ENCODE results near the gene CALML6. TPM values are rescaled to one million over a fixed set of nuclear protein-coding genes. Genes with fewer than 3 reads are reported as not detected.

The CALML6 gene
- total RNA-seq, 1 donor from 2014 or later = not detected

GRCh38 chr1:1954831-1955441 lies 39.9 kb downstream of the CALML6 start:
- intact Hi-C loops (cut with DNase I) = no loop called here
- DNase-seq (no peak), ATAC-seq (ENCODE audit: poor library complexity) (no peak)

GRCh38 chr1:1955621-1956094 lies 40.6 kb downstream of the CALML6 start:
- no peak for DNase-seq
- no peak for ATAC-seq (ENCODE audit: poor library complexity)
- intact Hi-C loops (cut with DNase I) = no loop called here

- intact Hi-C loops (cut with DNase I) = no loop called here
- ATAC-seq (ENCODE audit: poor library complexity) (no peak), DNase-seq (no peak)
These were observed 41.0 kb downstream of the CALML6 start for GRCh38 chr1:1956101-1956500.

GRCh38 chr1:1956586-1957532 lies 41.8 kb downstream of the CALML6 start:
- DNase-seq (no peak), ATAC-seq (ENCODE audit: poor library complexity) (no peak)
- intact Hi-C loops (cut with DNase I) = no loop called here

GRCh38 chr1:1957533-1957961 lies 42.5 kb downstream of the CALML6 start:
- ATAC-seq (ENCODE audit: poor library complexity) (no peak), DNase-seq (no peak)
- intact Hi-C loops (cut with DNase I) = no loop called here

GRCh38 chr1:1958071-1958541 lies 43.0 kb downstream of the CALML6 start:
- ATAC-seq (ENCODE audit: poor library complexity) (no peak), DNase-seq (no peak)
- intact Hi-C loops (cut with DNase I) = no loop called here

GRCh38 chr1:1959459-1959839 lies 44.4 kb downstream of the CALML6 start:
- DNase-seq (no peak), ATAC-seq (ENCODE audit: poor library complexity) (no peak)
- intact Hi-C loops (cut with DNase I) = no loop called here

- intact Hi-C loops (cut with DNase I) = loop anchor here (5.0 kb wide), 1 partner anchor 82 kb away; no protein-coding TSS in a partner anchor
- DNase-seq = peak; percentile 90
- peak; percentile 97 for ATAC-seq (ENCODE audit: poor library complexity)
These were observed 44.9 kb downstream of the CALML6 start for GRCh38 chr1:1959840-1960479.

GRCh38 chr1:1960480-1961196 lies 45.6 kb downstream of the CALML6 start:
- ATAC-seq (ENCODE audit: poor library complexity) (no peak), DNase-seq (no peak)
- intact Hi-C loops (cut with DNase I) = loop anchor here (5.0 kb wide), 1 partner anchor 82 kb away; no protein-coding TSS in a partner anchor

GRCh38 chr1:1962752-1963151 lies 47.7 kb downstream of the CALML6 start:
- ATAC-seq (ENCODE audit: poor library complexity) = no peak
- no peak for DNase-seq
- intact Hi-C loops (cut with DNase I) = loop anchor here (5.0 kb wide), 1 partner anchor 80 kb away; no protein-coding TSS in a partner anchor

GRCh38 chr1:1963570-1963969 lies 48.5 kb downstream of the CALML6 start:
- DNase-seq (no peak), ATAC-seq (ENCODE audit: poor library complexity) (no peak)
- intact Hi-C loops (cut with DNase I) = loop anchor here (5.0 kb wide), 1 partner anchor 79 kb away; no protein-coding TSS in a partner anchor

GRCh38 chr1:1964811-1965210 lies 49.8 kb downstream of the CALML6 start:
- intact Hi-C loops (cut with DNase I) = loop anchor here (5.0 kb wide), 1 partner anchor 77 kb away; no protein-coding TSS in a partner anchor
- ATAC-seq (ENCODE audit: poor library complexity) = no peak

GRCh38 chr1:1965546-1965945 lies 50.5 kb downstream of the CALML6 start:
- no peak for DNase-seq
- intact Hi-C loops (cut with DNase I) = no loop called here

More at GRCh38 chr1:1964811-1965210, 49.8 kb downstream of the CALML6 start:
- no peak for DNase-seq

GRCh38 chr1:1966071-1966740 lies 51.1 kb downstream of the CALML6 start:
- DNase-seq = no peak
- intact Hi-C loops (cut with DNase I) = no loop called here

More at GRCh38 chr1:1965546-1965945, 50.5 kb downstream of the CALML6 start:
- no peak for ATAC-seq (ENCODE audit: poor library complexity)

More at GRCh38 chr1:1966071-1966740, 51.1 kb downstream of the CALML6 start:
- ATAC-seq (ENCODE audit: poor library complexity) = no peak

Measured in Right ventricle myocardium superior (tissue), 1 donor.